Stimulated activated CD4-positive, alpha-beta T cell treated with anti-CD3 and anti-CD28 coated beads, Interleukin-15, amount 100 ng/mL, for 48 hours (primary cell): Measurements from ENCODE around the gene SFI1.
A peak's percentile ranks its signal among the peaks of the same experiment; 100 is the strongest.
"Not testable (repeated sequence)": the region's sequence is repeated elsewhere in the genome, so short reads cannot be mapped to it uniquely, and the experiment has no call there.

Experiments used
- DNase-seq, 2 donors: peaks; one replicate each; pipeline ENCODE4 v3.0.0-alpha.2; 2020; ENCODE audit warnings: low read depth in 2 of 2

The SFI1 gene

GRCh38 chr22:31544481-31545480, 48.4 kb downstream of the SFI1 start:
- DNase-seq, result no peak

- no peak for DNase-seq
These were observed 54.6 kb downstream of the SFI1 start for GRCh38 chr22:31550871-31551370.

GRCh38 chr22:31556627-31557203, 60.4 kb downstream of the SFI1 start:
- no peak for DNase-seq

GRCh38 chr22:31558546-31558945, 62.2 kb downstream of the SFI1 start:
- not testable (repeated sequence) for DNase-seq

GRCh38 chr22:31561238-31561887, 65.0 kb downstream of the SFI1 start:
- DNase-seq, result peak; percentile 18 to 43

GRCh38 chr22:31561970-31562369, 65.6 kb downstream of the SFI1 start:
- DNase-seq, result no peak

- DNase-seq, result no peak
These were observed 70.1 kb downstream of the SFI1 start for GRCh38 chr22:31566484-31566883.

- DNase-seq, result no peak
These were observed 70.9 kb downstream of the SFI1 start for GRCh38 chr22:31567196-31567595.

- DNase-seq, result no peak
These were observed 71.4 kb downstream of the SFI1 start for GRCh38 chr22:31567702-31568101.

- no peak for DNase-seq
These were observed 72.8 kb downstream of the SFI1 start for GRCh38 chr22:31569126-31569525.

GRCh38 chr22:31572939-31573338, 76.6 kb downstream of the SFI1 start:
- no peak for DNase-seq

GRCh38 chr22:31574055-31574670, 77.8 kb downstream of the SFI1 start:
- no peak for DNase-seq

GRCh38 chr22:31575190-31575589, 78.9 kb downstream of the SFI1 start:
- DNase-seq, result no peak

GRCh38 chr22:31577711-31578110, 81.4 kb downstream of the SFI1 start:
- no peak for DNase-seq

GRCh38 chr22:31578171-31578570, 81.8 kb downstream of the SFI1 start:
- no peak for DNase-seq

GRCh38 chr22:31579835-31580242, 83.5 kb downstream of the SFI1 start:
- no peak for DNase-seq

GRCh38 chr22:31583861-31584485, 87.6 kb downstream of the SFI1 start:
- DNase-seq, result no peak

- no peak for DNase-seq
These were observed 88.4 kb downstream of the SFI1 start for GRCh38 chr22:31584804-31585160.

- peak in 1 of 2 donors; percentile 34 for DNase-seq
These were observed 89.0 kb downstream of the SFI1 start for GRCh38 chr22:31585161-31585859.

- DNase-seq, result no peak
These were observed 90.0 kb downstream of the SFI1 start for GRCh38 chr22:31586137-31586920.
